Measurements from ENCODE around the gene REPS1.

DNA sequence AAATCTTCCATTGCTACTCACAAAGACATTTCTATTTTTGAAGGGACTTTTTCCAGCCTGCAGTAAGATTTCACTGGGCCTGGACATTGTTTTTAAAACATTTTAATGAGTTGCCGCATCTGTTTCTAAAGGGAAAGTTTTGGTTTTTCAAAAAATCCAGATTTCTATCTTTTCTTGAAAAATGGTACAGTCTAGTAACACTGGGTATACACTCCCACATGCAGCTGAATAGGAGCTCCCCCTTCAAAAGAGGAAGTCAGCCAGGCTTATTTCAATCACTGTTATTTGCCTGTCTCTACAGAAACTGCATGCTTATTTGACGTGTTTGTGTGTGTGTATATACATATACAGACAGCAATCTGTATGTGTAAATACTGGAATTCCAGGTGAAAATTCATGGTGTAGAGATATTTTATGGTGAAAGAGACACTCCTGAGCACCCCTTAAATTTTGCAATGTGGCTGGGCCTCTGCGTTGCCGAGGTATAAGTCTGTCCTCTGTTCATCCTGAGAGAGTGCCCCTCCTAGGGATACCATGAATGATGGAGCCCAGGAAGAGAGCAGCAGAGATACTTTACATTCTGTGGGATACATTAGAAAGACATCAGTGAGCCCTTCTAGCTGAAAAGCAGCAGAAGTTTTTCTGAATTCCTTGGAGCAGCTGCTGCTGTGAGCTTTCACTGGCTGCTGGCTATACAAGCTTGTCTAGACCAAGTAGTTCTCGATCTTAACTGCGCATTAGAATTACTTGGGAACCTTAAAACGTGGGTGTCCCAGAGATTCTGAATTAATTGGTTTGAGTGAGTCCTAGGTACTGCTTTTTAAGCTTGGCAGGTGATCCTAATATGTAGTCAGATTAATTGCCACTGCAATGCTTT lies 28.5 kb upstream of the REPS1 start:
- TF ChIP-seq, protein P1, sequence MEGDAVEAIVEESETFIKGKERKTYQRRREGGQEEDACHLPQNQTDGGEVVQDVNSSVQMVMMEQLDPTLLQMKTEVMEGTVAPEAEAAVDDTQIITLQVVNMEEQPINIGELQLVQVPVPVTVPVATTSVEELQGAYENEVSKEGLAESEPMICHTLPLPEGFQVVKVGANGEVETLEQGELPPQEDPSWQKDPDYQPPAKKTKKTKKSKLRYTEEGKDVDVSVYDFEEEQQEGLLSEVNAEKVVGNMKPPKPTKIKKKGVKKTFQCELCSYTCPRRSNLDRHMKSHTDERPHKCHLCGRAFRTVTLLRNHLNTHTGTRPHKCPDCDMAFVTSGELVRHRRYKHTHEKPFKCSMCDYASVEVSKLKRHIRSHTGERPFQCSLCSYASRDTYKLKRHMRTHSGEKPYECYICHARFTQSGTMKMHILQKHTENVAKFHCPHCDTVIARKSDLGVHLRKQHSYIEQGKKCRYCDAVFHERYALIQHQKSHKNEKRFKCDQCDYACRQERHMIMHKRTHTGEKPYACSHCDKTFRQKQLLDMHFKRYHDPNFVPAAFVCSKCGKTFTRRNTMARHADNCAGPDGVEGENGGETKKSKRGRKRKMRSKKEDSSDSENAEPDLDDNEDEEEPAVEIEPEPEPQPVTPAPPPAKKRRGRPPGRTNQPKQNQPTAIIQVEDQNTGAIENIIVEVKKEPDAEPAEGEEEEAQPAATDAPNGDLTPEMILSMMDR (conservative IDR thresholded peaks at IDR 0.05; ENCODE audit: low read length), result no peak
- no peak for TF ChIP-seq EZH2phosphoT487 (IDR thresholded peaks at IDR 0.05; ENCODE audit: borderline replicate concordance)

Data from Loucy (cell line).